ENCODE measurements around the gene POMGNT1. TPM values are rescaled to one million over a fixed set of nuclear protein-coding genes. Genes with fewer than 3 reads are reported as not detected.
A peak's percentile ranks its signal among the peaks of the same experiment; 100 is the strongest.

POMGNT1 gene
- total and polyA plus RNA-seq, 10 of the 15 experiments (the other 5 are each of a cell fraction or from before 2014, with no cell fraction given): 8.6 to 35.2 (median 29.5) TPM

GRCh38 chr1:46173361-46173856, 24.8 kb downstream of the POMGNT1 start (continued):
- TF ChIP-seq CTCF (IDR thresholded peaks at IDR 0.05 in 2 of 3, conservative IDR thresholded peaks at IDR 0.05 in 1 of 3; ENCODE audit: control insufficient read depth in 2 of 3, extremely low read depth in 1 of 3, insufficient read depth in 1 of 3, low read depth in 3 of 3, low read length in 3 of 3) (peak in 1 of 3 experiments; percentile 18; a peak in 1 of 6 replicates), MLLT1 (IDR thresholded peaks at IDR 0.05) (no peak), DPF2 (IDR thresholded peaks at IDR 0.05) (0 out of 2 replicates have a peak, but pooled peaks have one; percentile 18), MXI1 (IDR thresholded peaks at IDR 0.05; ENCODE audit: low read depth, low read length) (no peak)

- Histone ChIP-seq H3K9ac (ENCODE audit: control insufficient read depth, insufficient read depth, low read length) (no peak overlapping the region), H3K27ac (ENCODE audit: control insufficient read depth, insufficient read depth) (no peak overlapping the region), H2AFZ (ENCODE audit: control insufficient read depth, low read depth, low read length) (no peak overlapping the region), H3K36me3 (ENCODE audit: control insufficient read depth in 2 of 2, insufficient read depth in 2 of 2, low read length in 1 of 2) (no peaks in the 10 kb centered on the region), H3K79me2 (ENCODE audit: control insufficient read depth, insufficient read depth, low read length) (no peaks in the 10 kb centered on the region), H3K4me1 (ENCODE audit: control insufficient read depth, insufficient read depth, low read length) (peaks cover 5% of the 10 kb centered on the region), H3K27me3 (replicated peaks in 1 of 2; ENCODE audit: control insufficient read depth in 2 of 2, insufficient read depth in 2 of 2, low read length in 1 of 2) (no peaks in the 10 kb centered on the region; a peak in 1 of 4 replicates), H3K4me2 (ENCODE audit: control insufficient read depth, insufficient read depth) (no peak overlapping the region), H4K20me1 (ENCODE audit: control insufficient read depth, insufficient read depth) (no peaks in the 10 kb centered on the region; the same call in 1 of the 2 replicates), H3K9me3 (replicated peaks; ENCODE audit: control insufficient read depth, insufficient read depth, low read length) (no peaks in the 10 kb centered on the region), H3K4me3 (no peak overlapping the region)
- ChIA-PET RAD21 (ENCODE audit: unreplicated experiment) (interaction anchor here (0.9 to 1.8 kb wide), 2 partner anchors 129 to 130 kb away, joined by 3 to 5 read pairs; no protein-coding TSS in a partner anchor), SMC1A (ENCODE audit: uncharacterized antibody, unreplicated experiment) (interaction anchor here (1.4 to 8.0 kb wide), 6 partner anchors 12 to 135 kb away, joined by 3 to 50 read pairs (median 8); no protein-coding TSS in a partner anchor), CTCF (interaction anchor here (0.9 to 17.5 kb wide), 6 partner anchors 9 to 135 kb away, joined by 3 to 293 read pairs (median 5); no protein-coding TSS in a partner anchor), POLR2A (interaction anchor here (1.0 kb wide), 1 partner anchor 41 kb away, joined by 3 read pairs; no protein-coding TSS in a partner anchor)
- in situ Hi-C loops (cut with MboI): no loop called here
- no TSS peak for BruUV-seq (replicated peaks)
- WGBS (ENCODE audit: insufficient coverage, insufficient replicate concordance, low lambda C conversion rate, missing lambda C conversion rate): 90% methylated on average over 4 of the region's 4 CpGs
- no peak for FAIRE-seq
- ATAC-seq: no peak
- intact Hi-C loops (cut with micrococcal nuclease; ENCODE audit: unreplicated experiment): no loop called here
- no peak for DNase-seq (ENCODE audit: low read depth, low spot score)
- TF ChIP-seq CTCF (IDR thresholded peaks at IDR 0.05 in 2 of 3, conservative IDR thresholded peaks at IDR 0.05 in 1 of 3; ENCODE audit: control insufficient read depth in 2 of 3, extremely low read depth in 1 of 3, insufficient read depth in 1 of 3, low read depth in 3 of 3, low read length in 3 of 3) (no peak), SIX5 (IDR thresholded peaks at IDR 0.05; ENCODE audit: low read depth, low read length, severe bottlenecking) (no peak), SRF (IDR thresholded peaks at IDR 0.05; ENCODE audit: low read depth in 2 of 2, low read length in 2 of 2) (no peak), SIN3A (IDR thresholded peaks at IDR 0.05; ENCODE audit: low read depth, low read length) (no peak), NR2C1 (IDR thresholded peaks at IDR 0.05) (no peak), MEF2A (IDR thresholded peaks at IDR 0.05; ENCODE audit: insufficient read depth, low read depth, low read length) (no peak), SKIL (IDR thresholded peaks at IDR 0.05; ENCODE audit: low read depth, poor library complexity, severe bottlenecking) (no peak), CHD4 (IDR thresholded peaks at IDR 0.05) (no peak), LARP7 (IDR thresholded peaks at IDR 0.05) (no peak), TARDBP (IDR thresholded peaks at IDR 0.05; ENCODE audit: borderline replicate concordance) (no peak), HCFC1 (IDR thresholded peaks at IDR 0.05; ENCODE audit: low read length) (no peak)
Observed at GRCh38 chr1:46172321-46172720, 25.9 kb downstream of the POMGNT1 start.
